Neutrophil (primary cell): ENCODE measurements around the gene SYNE3.
A peak's percentile ranks its signal among the peaks of the same experiment; 100 is the strongest.

ENCODE experiments used
- H3K27ac ChIP-seq: fragments of 200-600 bp; sonication (generic); 2 replicates; pipeline ENCODE4 v1.5.1; 2016; ENCODE audit warnings: mild to moderate bottlenecking, moderate library complexity
- H3K27me3 ChIP-seq: fragments of 200-600 bp; sonication (generic); 2 replicates; pipeline ENCODE4 v1.6.0; 2016; ENCODE audit warnings: mild to moderate bottlenecking
- H3K36me3 ChIP-seq: fragments of 200-600 bp; sonication (generic); 2 replicates; pipeline ENCODE4 v1.5.1; 2017
- H3K4me1 ChIP-seq, 2 experiments: fragments of 200-600 bp in 1 of 2; sonication (generic) in 1 of 2; 1 replicate in 1 of 2; 2 replicates in 1 of 2; pipeline versions ENCODE4 v1.5.1 to v1.6.1; 2013 to 2016; ENCODE audit warnings: low read depth in 1 of 2, low read length in 1 of 2, mild to moderate bottlenecking in 1 of 2, moderate library complexity in 1 of 2; ENCODE audit not compliant: control insufficient read depth in 1 of 2, insufficient read depth in 1 of 2
- H3K4me3 ChIP-seq, 2 experiments: fragments of 200-600 bp in 1 of 2; sonication (generic) in 1 of 2; 1 replicate in 1 of 2; 2 replicates in 1 of 2; pipeline ENCODE4 v1.5.1; 2013 to 2016; ENCODE audit warnings: low read depth in 1 of 2, low read length in 1 of 2, mild to moderate bottlenecking in 1 of 2, moderate library complexity in 1 of 2
- H3K9me3 ChIP-seq: fragments of 200-600 bp; sonication (generic); 2 replicates; pipeline ENCODE4 v1.5.1; 2016
- CTCF ChIP-seq: fragments of 200-600 bp; sonication (generic); IDR thresholded peaks from 2 replicates; pipeline ENCODE4 v1.5.1; 2016; ENCODE audit warnings: antibody characterized with exemption

SYNE3 gene

GRCh38 chr14:95534299-95535225 is 18.1 kb upstream of the SYNE3 start, which contains the start of gene GLRX5:
GLRX5 (plus strand) TSS chr14:95535050; CDS start chr14:95535090, 40 bp downstream.
- Histone ChIP-seq H3K9me3 (no peaks in the 10 kb centered on the region), H3K27ac (peak within 1 kb of the TSS; percentile 86), H3K27me3 (no peaks in the 10 kb centered on the region), H3K36me3 (no peaks in the 10 kb centered on the region), H3K4me3 (peak within 1 kb of the TSS; percentile 71 to 98), H3K4me1 (peaks cover 26 to 29% of the 10 kb centered on the region in 2 experiments)
- TF ChIP-seq CTCF, result peak; percentile 30

- H3K9me3 ChIP-seq, result no peaks in the 10 kb centered on the region
- H3K36me3 ChIP-seq, result no peaks in the 10 kb centered on the region
- TF ChIP-seq CTCF, result no peak
- H3K4me3 ChIP-seq, result peak overlapping the region; percentile 71 to 98
- no peaks in the 10 kb centered on the region for H3K27me3 ChIP-seq
- peak overlapping the region; percentile 86 for H3K27ac ChIP-seq
- peaks cover 26 to 29% of the 10 kb centered on the region in 2 experiments for H3K4me1 ChIP-seq
Observed at GRCh38 chr14:95533822-95534221, 17.4 kb upstream of the SYNE3 start.

DNA sequence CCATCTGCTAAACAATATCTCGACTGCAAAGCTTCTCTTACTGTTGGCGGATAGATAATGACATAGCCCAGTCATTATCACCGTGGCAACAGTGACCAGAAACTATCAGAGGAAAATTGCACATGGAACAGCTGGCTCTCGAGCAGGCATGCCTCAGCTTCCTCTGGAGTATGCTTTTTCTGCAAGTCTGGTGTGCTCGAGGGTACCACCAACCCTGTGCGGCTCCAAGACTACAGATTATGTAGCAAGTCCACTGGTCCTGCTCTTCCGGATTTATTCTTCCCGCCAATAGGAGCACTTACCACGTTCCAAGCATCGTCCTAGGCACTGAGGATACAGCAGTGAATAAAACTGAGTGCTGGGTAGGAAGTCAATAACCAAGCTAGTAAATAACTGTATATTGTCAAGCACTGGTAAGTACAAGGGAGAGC is 17.0 kb upstream of the SYNE3 start:
- no peak for TF ChIP-seq CTCF
- Histone ChIP-seq H3K27me3 (no peaks in the 10 kb centered on the region), H3K4me3 (peak overlapping the region; percentile 71 to 98), H3K9me3 (no peaks in the 10 kb centered on the region), H3K36me3 (no peaks in the 10 kb centered on the region), H3K4me1 (peaks cover 26 to 29% of the 10 kb centered on the region in 2 experiments), H3K27ac (peak overlapping the region; percentile 86)

GRCh38 chr14:95531969-95532368 is 15.5 kb upstream of the SYNE3 start:
- H3K27me3 ChIP-seq, result no peaks in the 10 kb centered on the region
- H3K27ac ChIP-seq, result no peak overlapping the region
- H3K4me1 ChIP-seq, result peaks cover 32 to 33% of the 10 kb centered on the region in 2 experiments
- H3K4me3 ChIP-seq, result no peak overlapping the region
- H3K9me3 ChIP-seq, result no peaks in the 10 kb centered on the region
- H3K36me3 ChIP-seq, result no peaks in the 10 kb centered on the region
- TF ChIP-seq CTCF, result no peak

GRCh38 chr14:95531473-95531872 is 15.0 kb upstream of the SYNE3 start:
- Histone ChIP-seq H3K4me3 (no peak overlapping the region), H3K27me3 (no peaks in the 10 kb centered on the region)

More at GRCh38 chr14:95531473-95531872, 15.0 kb upstream of the SYNE3 start:
- H3K27ac ChIP-seq, result no peak overlapping the region
- H3K4me1 ChIP-seq, result peaks cover 37 to 38% of the 10 kb centered on the region in 2 experiments
- no peaks in the 10 kb centered on the region for H3K36me3 ChIP-seq
- H3K9me3 ChIP-seq, result no peaks in the 10 kb centered on the region
- TF ChIP-seq CTCF, result no peak
